ENCODE data around the gene SUCO.

- TF ChIP-seq, protein P1, sequence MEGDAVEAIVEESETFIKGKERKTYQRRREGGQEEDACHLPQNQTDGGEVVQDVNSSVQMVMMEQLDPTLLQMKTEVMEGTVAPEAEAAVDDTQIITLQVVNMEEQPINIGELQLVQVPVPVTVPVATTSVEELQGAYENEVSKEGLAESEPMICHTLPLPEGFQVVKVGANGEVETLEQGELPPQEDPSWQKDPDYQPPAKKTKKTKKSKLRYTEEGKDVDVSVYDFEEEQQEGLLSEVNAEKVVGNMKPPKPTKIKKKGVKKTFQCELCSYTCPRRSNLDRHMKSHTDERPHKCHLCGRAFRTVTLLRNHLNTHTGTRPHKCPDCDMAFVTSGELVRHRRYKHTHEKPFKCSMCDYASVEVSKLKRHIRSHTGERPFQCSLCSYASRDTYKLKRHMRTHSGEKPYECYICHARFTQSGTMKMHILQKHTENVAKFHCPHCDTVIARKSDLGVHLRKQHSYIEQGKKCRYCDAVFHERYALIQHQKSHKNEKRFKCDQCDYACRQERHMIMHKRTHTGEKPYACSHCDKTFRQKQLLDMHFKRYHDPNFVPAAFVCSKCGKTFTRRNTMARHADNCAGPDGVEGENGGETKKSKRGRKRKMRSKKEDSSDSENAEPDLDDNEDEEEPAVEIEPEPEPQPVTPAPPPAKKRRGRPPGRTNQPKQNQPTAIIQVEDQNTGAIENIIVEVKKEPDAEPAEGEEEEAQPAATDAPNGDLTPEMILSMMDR (conservative IDR thresholded peaks at IDR 0.05; ENCODE audit: low read length), result no peak
- no peak for TF ChIP-seq EZH2phosphoT487 (IDR thresholded peaks at IDR 0.05; ENCODE audit: borderline replicate concordance, low read depth, low read length)
These were observed 56.6 kb downstream of the SUCO start for GRCh38 chr1:172589553-172589952.

Data from OCI-LY7 (cell line).